Measurements from ENCODE around the gene WDR76. TPM values are rescaled to one million over a fixed set of nuclear protein-coding genes. Genes with fewer than 3 reads are reported as not detected.
A peak's percentile ranks its signal among the peaks of the same experiment; 100 is the strongest.

WDR76 gene
- polyA plus RNA-seq, 1 of the 3 experiments (the other 2 are of a cell fraction), result 1.8 TPM

DNA sequence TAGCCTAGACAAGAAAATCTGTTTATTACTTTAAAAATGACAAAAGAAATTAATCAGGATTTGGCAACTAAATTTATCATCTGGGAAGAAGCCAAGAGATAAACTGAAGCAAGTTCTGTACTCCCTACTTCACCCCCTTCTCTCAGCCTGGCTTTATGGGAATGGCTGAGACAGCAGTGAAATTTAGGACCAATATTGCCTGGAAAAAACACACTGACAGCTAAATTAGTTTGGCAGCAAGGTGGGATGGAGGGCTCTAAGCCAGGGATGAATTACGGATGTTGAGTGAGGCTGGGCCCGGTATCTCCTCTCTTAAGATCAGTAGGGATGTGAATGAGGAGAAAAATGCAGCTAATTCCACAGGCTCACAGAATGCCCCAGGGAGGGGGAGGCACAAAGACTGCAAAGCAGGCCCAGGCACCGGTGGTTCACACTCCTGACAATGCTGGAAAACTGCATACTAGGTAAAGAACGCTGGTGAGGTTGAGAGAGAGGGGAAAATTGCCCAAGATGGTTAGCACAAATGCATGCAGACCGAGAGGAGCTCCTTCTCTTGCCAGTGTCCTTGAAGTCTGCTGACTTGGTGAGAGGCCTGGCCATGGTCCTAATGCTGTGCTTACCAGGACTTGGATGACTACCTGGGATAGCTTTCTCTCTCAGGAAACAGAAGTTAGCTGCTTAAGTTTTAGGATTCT, 89.0 kb downstream of the WDR76 start (continued):
- TF ChIP-seq, protein P1, sequence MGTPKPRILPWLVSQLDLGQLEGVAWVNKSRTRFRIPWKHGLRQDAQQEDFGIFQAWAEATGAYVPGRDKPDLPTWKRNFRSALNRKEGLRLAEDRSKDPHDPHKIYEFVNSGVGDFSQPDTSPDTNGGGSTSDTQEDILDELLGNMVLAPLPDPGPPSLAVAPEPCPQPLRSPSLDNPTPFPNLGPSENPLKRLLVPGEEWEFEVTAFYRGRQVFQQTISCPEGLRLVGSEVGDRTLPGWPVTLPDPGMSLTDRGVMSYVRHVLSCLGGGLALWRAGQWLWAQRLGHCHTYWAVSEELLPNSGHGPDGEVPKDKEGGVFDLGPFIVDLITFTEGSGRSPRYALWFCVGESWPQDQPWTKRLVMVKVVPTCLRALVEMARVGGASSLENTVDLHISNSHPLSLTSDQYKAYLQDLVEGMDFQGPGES (IDR thresholded peaks at IDR 0.05; ENCODE audit: low read depth, low read length), result no peak

DNA sequence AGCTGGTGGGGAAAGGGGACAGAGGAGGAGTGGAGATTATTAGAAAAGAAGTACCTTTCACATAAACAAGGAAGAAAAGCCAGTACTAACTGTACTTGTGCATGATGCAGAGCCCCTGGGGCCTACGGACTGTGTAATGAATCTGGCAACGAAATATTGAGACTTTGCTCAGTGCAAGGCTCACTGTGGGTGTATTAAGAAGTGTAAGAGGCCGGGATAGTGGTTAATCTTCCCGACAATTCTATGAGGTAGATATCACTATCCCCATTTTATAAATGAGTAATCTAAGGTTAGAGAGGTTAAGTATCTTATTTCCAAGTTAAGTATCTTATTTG, 89.5 kb downstream of the WDR76 start:
- CTCF ChIA-PET, result interaction anchor here (1.5 to 8.7 kb wide), 4 partner anchors 11 to 303 kb away, joined by 3 to 57 read pairs (median 6); no protein-coding TSS in a partner anchor
- no peak overlapping the region for H3K9ac ChIP-seq

More for the DNA sequence above, 89.5 kb downstream of the WDR76 start:
- 0 out of 4 replicates have a peak overlapping the region, but pooled peaks of 1 of the 2 experiments have one; percentile 99 for H3K27ac ChIP-seq (ENCODE audit: low read depth in 2 of 2, low read length in 1 of 2)
- no peak for DNase-seq
- H3K27me3 ChIP-seq (ENCODE audit: insufficient read depth), result no peaks in the 10 kb centered on the region
- TF ChIP-seq MXI1 (IDR thresholded peaks at IDR 0.05; ENCODE audit: low read depth, low read length), result no peak
- H3K79me2 ChIP-seq (ENCODE audit: insufficient read depth), result no peaks in the 10 kb centered on the region
- peaks cover 26% of the 10 kb centered on the region for H3F3A ChIP-seq (replicated peaks; ENCODE audit: insufficient read depth)
- H3K36me3 ChIP-seq (replicated peaks in 1 of 2; ENCODE audit: control insufficient read depth in 1 of 2, insufficient read depth in 2 of 2, low read length in 1 of 2), result peaks cover 27 to 29% of the 10 kb centered on the region in 2 experiments
- H3K9me2 ChIP-seq, result no peaks in the 10 kb centered on the region
- no peaks in the 10 kb centered on the region for H4K20me1 ChIP-seq (ENCODE audit: insufficient read depth)
- H2AFZ ChIP-seq (ENCODE audit: low read depth), result no peak overlapping the region
- POLR2A ChIA-PET, result no interaction called here
- H3K4me3 ChIP-seq (ENCODE audit: low read depth in 2 of 2, low read length in 1 of 2), result no peak overlapping the region
- 92% methylated on average over 4 of the region's 4 CpGs for WGBS (ENCODE audit: low lambda C conversion rate)
- no peaks in the 10 kb centered on the region for H3K9me3 ChIP-seq
- H3K4me1 ChIP-seq (ENCODE audit: control insufficient read depth in 1 of 2, insufficient read depth in 2 of 2, low read depth in 1 of 2, low read length in 1 of 2), result peaks cover 5 to 54% of the 10 kb centered on the region in 2 experiments; a peak in 3 of 4 replicates
- H3K4me2 ChIP-seq, result no peak overlapping the region

Small RNA genes within 50 kb of the gene (small RNA-seq; reads per million reads assigned to genes)
- gene MIR1282, result 0 reads per million in 7 experiments
- gene RF00019, result 0 reads per million in 7 experiments

Other genes starting within 250 kb of the WDR76 start
- 14.2 and 28.5 TPM in 2 replicates for gene PPIP5K1, start 236.8 kb upstream of the WDR76 start, polyA plus RNA-seq (2012; rRNA removed)
- gene CKMT1B, start 233.0 kb upstream of the WDR76 start, polyA plus RNA-seq (2012; rRNA removed), result 1.8 and 3.1 TPM in 2 replicates
- gene STRC, start 208.2 kb upstream of the WDR76 start, polyA plus RNA-seq (2012; rRNA removed), result 0.03 and 0.05 TPM in 2 replicates
- 0.62 and 0.96 TPM in 2 replicates for gene CATSPER2, start 178.2 kb upstream of the WDR76 start, polyA plus RNA-seq (2012; rRNA removed)
- 1.2 and 1.7 TPM in 2 replicates for gene CKMT1A, start 133.1 kb upstream of the WDR76 start, polyA plus RNA-seq (2012; rRNA removed)
- gene PDIA3, start 80.6 kb upstream of the WDR76 start, polyA plus RNA-seq (2012; rRNA removed), result 131 and 177 TPM in 2 replicates
- 0.67 and 0.89 TPM in 2 replicates for gene ELL3, start 50.0 kb upstream of the WDR76 start, polyA plus RNA-seq (2012; rRNA removed)
- gene SERF2, start 34.7 kb upstream of the WDR76 start, polyA plus RNA-seq (2012; rRNA removed), result 935 and 1,369 TPM in 2 replicates
- 0.05 TPM in 1 of 2 replicates, not detected in the other for gene SERINC4, start 26.8 kb upstream of the WDR76 start, polyA plus RNA-seq (2012; rRNA removed)
- 8.9 and 11.5 TPM in 2 replicates for gene HYPK, start 26.4 kb upstream of the WDR76 start, polyA plus RNA-seq (2012; rRNA removed)
- gene MFAP1, start 2.3 kb upstream of the WDR76 start, polyA plus RNA-seq (2012; rRNA removed), result 16.5 and 18.4 TPM in 2 replicates

All from SK-N-SH (cell line).